ENCODE measurements around the gene GRAMD2A.

Gene GRAMD2A

DNA sequence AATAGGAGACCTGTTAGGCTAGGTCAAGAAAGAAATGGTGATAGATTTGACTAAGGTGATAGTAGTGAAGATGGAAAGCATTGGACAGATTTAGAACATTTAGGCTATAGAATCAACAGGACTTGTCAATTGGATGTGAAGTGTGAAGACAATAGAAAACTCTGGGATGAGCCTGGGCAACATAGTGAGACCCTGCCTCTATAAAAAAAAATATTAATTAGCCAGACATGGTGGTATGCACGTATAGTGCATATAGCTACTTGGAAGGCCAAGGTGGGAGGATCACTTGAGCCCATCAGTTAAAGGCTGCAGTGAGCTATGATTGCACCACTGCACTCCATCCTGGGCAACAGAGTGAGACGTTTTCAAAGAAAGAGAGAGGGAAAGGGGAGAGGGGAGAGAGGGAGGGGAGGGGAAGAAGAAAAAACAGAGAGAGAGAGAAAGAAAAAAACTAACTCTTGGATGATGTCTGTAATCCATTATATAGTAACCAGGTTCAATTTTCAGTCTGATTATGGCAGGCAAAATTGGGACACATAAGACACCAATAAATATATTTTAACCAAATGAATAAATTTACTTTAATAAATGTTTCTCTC lies 69.8 kb downstream of the GRAMD2A start:
- Histone ChIP-seq H3K9ac (ENCODE audit: low read depth in 1 of 2, low read length in 2 of 2) (no peak overlapping the region), H3K9me3 (ENCODE audit: control insufficient read depth in 1 of 2, low read length in 2 of 2) (no peaks in the 10 kb centered on the region), H3K4me1 (ENCODE audit: control insufficient read depth in 1 of 2, insufficient read depth in 2 of 2, low read length in 2 of 2) (no peaks in the 10 kb centered on the region), H3K27me3 (ENCODE audit: control insufficient read depth in 1 of 2, insufficient read depth in 2 of 2, low read length in 2 of 2) (no peaks in the 10 kb centered on the region), H3K27ac (ENCODE audit: low read depth, low read length) (no peak overlapping the region), H3K36me3 (ENCODE audit: control insufficient read depth in 1 of 2, insufficient read depth in 2 of 2, low read length in 2 of 2) (no peaks in the 10 kb centered on the region), H3K4me3 (ENCODE audit: low read depth in 1 of 2, low read length in 2 of 2) (no peak overlapping the region)

DNA sequence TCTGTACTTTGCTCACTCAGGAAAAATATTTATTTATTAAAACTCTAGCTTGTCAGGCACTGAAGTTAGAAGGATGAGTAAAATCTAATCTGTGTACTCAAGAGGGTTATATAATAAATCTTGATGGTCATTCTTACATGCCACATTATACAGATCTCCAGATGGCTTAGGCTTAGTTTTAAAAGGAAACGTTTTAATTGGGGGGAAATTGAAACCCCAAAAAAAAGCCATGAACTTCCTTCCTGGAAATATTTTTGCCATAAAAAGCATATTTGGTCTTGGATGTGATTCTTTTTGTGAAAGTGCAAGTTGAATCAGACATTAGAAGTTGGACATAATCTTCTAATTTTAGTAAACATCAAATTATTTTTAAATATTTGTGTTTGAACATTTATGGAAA lies 73.4 kb downstream of the GRAMD2A start:
- no peak overlapping the region for H3K4me3 ChIP-seq (ENCODE audit: low read depth in 1 of 2, low read length in 2 of 2)
- H3K27ac ChIP-seq (ENCODE audit: low read depth, low read length): no peak overlapping the region
- H3K27me3 ChIP-seq (ENCODE audit: control insufficient read depth in 1 of 2, insufficient read depth in 2 of 2, low read length in 2 of 2): no peaks in the 10 kb centered on the region
- peaks cover under 1% of the 10 kb centered on the region in 2 donors for H3K4me1 ChIP-seq (ENCODE audit: control insufficient read depth in 1 of 2, insufficient read depth in 2 of 2, low read length in 2 of 2)
- H3K9me3 ChIP-seq (ENCODE audit: control insufficient read depth in 1 of 2, low read length in 2 of 2): no peaks in the 10 kb centered on the region
- H3K36me3 ChIP-seq (ENCODE audit: control insufficient read depth in 1 of 2, insufficient read depth in 2 of 2, low read length in 2 of 2): no peaks in the 10 kb centered on the region
- no peak overlapping the region for H3K9ac ChIP-seq (ENCODE audit: low read depth in 1 of 2, low read length in 2 of 2)

DNA sequence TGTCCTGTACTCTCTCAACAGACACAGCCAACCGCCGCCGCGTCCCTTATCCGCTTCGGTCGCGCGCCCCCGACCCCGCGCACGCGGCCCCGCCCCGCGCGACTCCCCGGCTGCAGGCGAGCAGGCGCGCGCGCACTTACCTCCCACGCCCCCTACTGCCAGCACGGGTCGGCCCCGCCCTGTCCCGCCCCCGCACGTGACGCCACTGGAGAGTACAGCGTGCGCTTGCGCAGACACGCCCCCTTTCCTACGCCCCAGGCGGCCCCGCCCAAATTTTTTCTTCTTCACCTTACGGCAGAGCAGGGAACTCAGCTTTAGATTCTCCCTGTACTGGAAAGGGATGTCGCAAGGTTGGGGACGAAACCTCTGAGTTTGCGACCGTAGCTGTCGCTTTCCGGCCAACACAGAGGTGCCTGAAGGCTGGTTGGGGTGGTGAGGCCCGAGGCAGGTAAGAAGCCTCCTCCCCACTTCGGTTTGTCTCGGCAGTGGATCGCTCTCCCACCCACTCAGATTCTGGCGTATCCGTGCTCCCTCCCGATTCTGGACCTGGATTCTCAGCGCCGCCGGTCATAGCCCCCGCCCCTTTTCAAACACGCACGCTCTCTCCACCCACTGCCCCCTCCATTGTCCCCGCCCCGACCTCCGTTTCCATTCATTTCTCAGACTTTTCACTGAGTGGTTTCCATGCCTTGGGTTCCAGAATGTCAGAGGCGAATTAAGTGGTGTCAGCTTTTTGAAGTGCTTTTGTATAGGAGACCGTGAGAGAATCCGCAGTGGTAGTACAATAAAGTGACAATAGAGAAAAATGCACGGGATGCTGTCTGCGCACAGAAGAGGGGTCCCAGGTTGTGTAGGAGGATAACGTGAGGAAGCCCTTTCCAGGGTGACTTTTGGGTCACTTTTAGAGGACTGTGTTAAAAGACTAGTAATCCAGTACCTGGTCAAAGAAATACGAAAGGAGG lies 79.3 kb downstream of the GRAMD2A start, which contains the start of the genes MYO9A and SENP8:
TSS of gene MYO9A (minus strand) at position 134 of the 962 bp plus-strand sequence. CDS start 71,587 bp downstream, outside the sequence.
TSS of gene SENP8 (plus strand) at position 387 of the 962 bp plus-strand sequence. CDS start 21,221 bp downstream, outside the sequence.
- Histone ChIP-seq H3K4me1 (ENCODE audit: control insufficient read depth in 1 of 2, insufficient read depth in 2 of 2, low read length in 2 of 2) (peaks cover 12 to 16% of the 10 kb centered on the region in 2 donors), H3K9ac (ENCODE audit: low read depth in 1 of 2, low read length in 2 of 2) (peak within 1 kb of the TSS; percentile 88 to 98), H3K9me3 (ENCODE audit: control insufficient read depth in 1 of 2, low read length in 2 of 2) (no peaks in the 10 kb centered on the region), H3K27me3 (ENCODE audit: control insufficient read depth in 1 of 2, insufficient read depth in 2 of 2, low read length in 2 of 2) (no peaks in the 10 kb centered on the region), H3K4me3 (ENCODE audit: low read depth in 1 of 2, low read length in 2 of 2) (peak within 1 kb of the TSS; percentile 92 to 94), H3K27ac (ENCODE audit: low read depth, low read length) (peak within 1 kb of the TSS; percentile 98), H3K36me3 (ENCODE audit: control insufficient read depth in 1 of 2, insufficient read depth in 2 of 2, low read length in 2 of 2) (no peaks in the 10 kb centered on the region)

DNA sequence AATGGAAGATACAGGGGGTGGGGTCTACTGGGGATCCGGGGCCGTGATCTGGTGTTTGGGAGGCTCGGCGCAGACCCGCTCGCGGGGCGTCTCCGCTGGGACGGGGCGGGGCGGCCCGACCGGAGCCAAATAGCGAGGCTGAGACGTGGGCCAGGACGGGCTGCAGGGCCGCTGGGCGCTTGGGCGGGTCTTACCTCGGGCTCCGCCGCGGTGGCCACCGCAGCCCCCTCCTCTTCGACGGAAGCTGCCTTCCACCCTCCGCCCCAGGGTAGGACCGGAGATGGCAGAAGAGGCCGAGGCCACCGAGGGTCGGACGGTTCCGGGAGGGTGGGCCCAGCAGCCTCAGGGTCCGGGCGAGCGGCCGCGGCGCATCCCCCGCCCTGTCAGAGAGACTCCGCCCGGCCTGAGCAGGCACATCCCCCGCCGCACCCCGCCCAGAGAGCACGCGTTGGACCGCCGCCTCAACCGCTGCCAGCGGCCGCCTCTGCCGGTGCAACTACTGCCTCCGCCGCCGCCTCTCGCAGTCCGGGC lies 80.0 kb downstream of the GRAMD2A start:
- H3K4me1 ChIP-seq (ENCODE audit: control insufficient read depth in 1 of 2, insufficient read depth in 2 of 2, low read length in 2 of 2): peaks cover 12 to 16% of the 10 kb centered on the region in 2 donors

DNA sequence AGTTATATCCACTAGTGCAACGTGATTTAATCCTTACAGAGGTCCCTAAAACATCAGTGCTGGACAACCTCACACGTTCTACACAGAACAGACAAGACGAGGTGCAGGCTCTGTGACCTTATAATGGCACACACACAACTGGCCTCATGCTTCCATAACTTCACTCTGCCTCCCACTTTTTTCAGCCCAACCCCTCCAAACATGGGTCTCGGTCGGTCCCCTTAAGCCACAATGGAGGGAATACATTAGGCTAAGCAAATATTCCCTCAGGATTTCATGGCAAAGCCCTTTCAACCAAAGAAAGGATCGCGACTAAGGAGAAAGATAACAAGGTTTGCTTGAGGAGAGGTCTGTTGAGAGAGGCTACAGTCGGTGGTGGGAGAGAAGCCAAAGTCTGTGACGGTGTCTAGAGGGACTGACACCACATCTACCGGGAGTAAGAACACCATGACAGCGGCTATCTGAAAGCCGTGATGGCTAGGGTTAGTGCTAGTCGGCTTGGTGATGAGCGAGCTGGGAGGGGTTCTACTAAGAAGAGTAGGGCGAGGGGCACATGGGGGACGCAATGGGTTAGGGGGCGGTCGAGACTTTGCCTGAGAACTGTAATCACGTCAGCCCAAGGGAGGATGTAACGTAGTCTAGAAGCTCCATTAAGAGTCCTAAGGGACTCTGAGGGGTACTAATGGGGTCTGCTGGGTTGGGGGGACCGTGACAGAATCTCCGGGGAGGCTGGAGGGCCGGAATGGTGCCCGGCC lies 80.7 kb downstream of the GRAMD2A start:
- Histone ChIP-seq H3K9ac (ENCODE audit: low read depth in 1 of 2, low read length in 2 of 2) (peak overlapping the region; percentile 70 to 76), H3K27me3 (ENCODE audit: control insufficient read depth in 1 of 2, insufficient read depth in 2 of 2, low read length in 2 of 2) (no peaks in the 10 kb centered on the region), H3K4me1 (ENCODE audit: control insufficient read depth in 1 of 2, insufficient read depth in 2 of 2, low read length in 2 of 2) (peaks cover 12 to 16% of the 10 kb centered on the region in 2 donors), H3K27ac (ENCODE audit: low read depth, low read length) (peak overlapping the region; percentile 82), H3K36me3 (ENCODE audit: control insufficient read depth in 1 of 2, insufficient read depth in 2 of 2, low read length in 2 of 2) (no peaks in the 10 kb centered on the region), H3K4me3 (ENCODE audit: low read depth in 1 of 2, low read length in 2 of 2) (peak overlapping the region; percentile 92 to 94), H3K9me3 (ENCODE audit: control insufficient read depth in 1 of 2, low read length in 2 of 2) (no peaks in the 10 kb centered on the region)

More for the DNA sequence above, 80.0 kb downstream of the GRAMD2A start:
- peak overlapping the region; percentile 70 to 76 for H3K9ac ChIP-seq (ENCODE audit: low read depth in 1 of 2, low read length in 2 of 2)
- H3K36me3 ChIP-seq (ENCODE audit: control insufficient read depth in 1 of 2, insufficient read depth in 2 of 2, low read length in 2 of 2): no peaks in the 10 kb centered on the region
- H3K9me3 ChIP-seq (ENCODE audit: control insufficient read depth in 1 of 2, low read length in 2 of 2): no peaks in the 10 kb centered on the region
- H3K27me3 ChIP-seq (ENCODE audit: control insufficient read depth in 1 of 2, insufficient read depth in 2 of 2, low read length in 2 of 2): no peaks in the 10 kb centered on the region
- peak overlapping the region; percentile 82 for H3K27ac ChIP-seq (ENCODE audit: low read depth, low read length)
- peak overlapping the region; percentile 92 to 94 for H3K4me3 ChIP-seq (ENCODE audit: low read depth in 1 of 2, low read length in 2 of 2)

DNA sequence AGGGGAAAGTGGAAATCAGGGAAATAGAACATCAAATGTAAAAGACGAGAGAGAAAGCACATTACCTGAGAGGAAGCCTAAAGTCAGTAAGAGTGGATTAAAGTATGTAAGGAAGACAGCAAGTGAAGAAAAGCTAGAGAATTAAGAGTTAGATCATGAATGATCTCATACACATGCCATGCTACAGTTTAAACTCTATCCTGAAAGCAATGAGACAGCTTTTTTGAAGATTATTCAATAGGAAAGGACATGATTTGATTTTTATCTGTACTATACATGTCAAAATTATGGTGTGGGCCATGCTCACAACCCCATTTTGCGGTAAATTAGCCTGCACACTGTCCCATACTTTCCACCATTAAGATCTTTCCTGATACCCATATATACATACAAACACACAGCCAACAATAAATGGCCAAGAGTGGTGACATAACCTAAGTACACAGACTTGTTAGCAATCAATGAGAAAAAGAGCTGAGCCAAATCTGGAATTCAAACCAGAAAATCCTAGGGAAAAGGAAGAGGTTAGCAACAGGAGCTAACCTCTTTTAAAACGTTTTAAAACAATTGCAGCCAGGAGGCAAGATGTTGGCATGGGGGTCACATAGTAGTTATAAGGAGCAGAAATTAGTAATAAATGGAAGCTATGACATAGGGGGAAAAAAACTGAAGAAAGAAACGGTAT lies 84.1 kb downstream of the GRAMD2A start:
- Histone ChIP-seq H3K9me3 (ENCODE audit: control insufficient read depth in 1 of 2, low read length in 2 of 2) (no peaks in the 10 kb centered on the region), H3K36me3 (ENCODE audit: control insufficient read depth in 1 of 2, insufficient read depth in 2 of 2, low read length in 2 of 2) (no peaks in the 10 kb centered on the region), H3K4me3 (ENCODE audit: low read depth in 1 of 2, low read length in 2 of 2) (no peak overlapping the region), H3K4me1 (ENCODE audit: control insufficient read depth in 1 of 2, insufficient read depth in 2 of 2, low read length in 2 of 2) (peaks cover 7 to 9% of the 10 kb centered on the region in 2 donors), H3K27ac (ENCODE audit: low read depth, low read length) (no peak overlapping the region), H3K9ac (ENCODE audit: low read depth in 1 of 2, low read length in 2 of 2) (no peak overlapping the region), H3K27me3 (ENCODE audit: control insufficient read depth in 1 of 2, insufficient read depth in 2 of 2, low read length in 2 of 2) (no peaks in the 10 kb centered on the region)

DNA sequence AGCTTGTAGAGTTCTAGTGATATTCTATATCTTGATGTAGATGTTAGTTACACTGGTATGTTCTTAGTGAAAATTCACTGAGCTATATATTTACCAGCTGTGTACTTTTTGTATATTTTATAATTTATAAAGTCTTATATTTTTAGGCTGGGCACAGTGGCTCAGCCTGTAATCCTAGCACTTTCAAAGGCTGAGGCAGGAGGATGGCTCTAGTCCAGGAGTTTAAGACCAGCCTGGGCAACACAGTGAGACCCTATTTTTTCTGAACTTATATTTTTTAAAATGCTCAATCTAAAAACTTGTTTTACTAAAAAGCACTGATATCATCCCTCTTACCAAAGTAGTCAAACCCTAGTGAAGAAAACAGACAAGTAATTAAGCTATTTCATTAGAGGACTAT lies 84.8 kb downstream of the GRAMD2A start:
- no peak overlapping the region for H3K4me3 ChIP-seq (ENCODE audit: low read depth in 1 of 2, low read length in 2 of 2)
- no peak overlapping the region for H3K9ac ChIP-seq (ENCODE audit: low read depth in 1 of 2, low read length in 2 of 2)
- peaks cover 7 to 9% of the 10 kb centered on the region in 2 donors for H3K4me1 ChIP-seq (ENCODE audit: control insufficient read depth in 1 of 2, insufficient read depth in 2 of 2, low read length in 2 of 2)
- no peak overlapping the region for H3K27ac ChIP-seq (ENCODE audit: low read depth, low read length)
- H3K27me3 ChIP-seq (ENCODE audit: control insufficient read depth in 1 of 2, insufficient read depth in 2 of 2, low read length in 2 of 2): no peaks in the 10 kb centered on the region
- no peaks in the 10 kb centered on the region for H3K9me3 ChIP-seq (ENCODE audit: control insufficient read depth in 1 of 2, low read length in 2 of 2)
- H3K36me3 ChIP-seq (ENCODE audit: control insufficient read depth in 1 of 2, insufficient read depth in 2 of 2, low read length in 2 of 2): no peaks in the 10 kb centered on the region

DNA sequence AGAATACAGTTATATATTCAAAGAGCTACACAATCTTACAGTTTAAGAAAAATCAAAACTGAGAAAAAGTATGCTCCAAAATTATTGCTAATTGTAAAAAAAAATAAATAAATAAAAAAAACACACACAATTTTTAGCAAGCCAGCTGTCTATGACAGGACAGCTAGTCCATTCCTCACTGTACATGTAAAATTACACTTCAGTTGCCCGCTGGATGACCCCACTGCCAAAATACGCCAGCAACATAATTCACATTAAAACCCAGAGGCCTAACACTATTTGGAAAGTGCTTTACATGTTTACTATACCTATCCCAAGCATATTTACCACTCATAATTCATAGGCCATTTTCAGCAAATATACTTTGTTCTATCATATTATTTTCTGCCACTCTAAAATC lies 85.5 kb downstream of the GRAMD2A start:
- H3K9me3 ChIP-seq (ENCODE audit: control insufficient read depth in 1 of 2, low read length in 2 of 2): no peaks in the 10 kb centered on the region
- H3K4me3 ChIP-seq (ENCODE audit: low read depth in 1 of 2, low read length in 2 of 2): no peak overlapping the region
- no peak overlapping the region for H3K27ac ChIP-seq (ENCODE audit: low read depth, low read length)
- peaks cover 7 to 9% of the 10 kb centered on the region in 2 donors for H3K4me1 ChIP-seq (ENCODE audit: control insufficient read depth in 1 of 2, insufficient read depth in 2 of 2, low read length in 2 of 2)
- H3K27me3 ChIP-seq (ENCODE audit: control insufficient read depth in 1 of 2, insufficient read depth in 2 of 2, low read length in 2 of 2): no peaks in the 10 kb centered on the region
- no peaks in the 10 kb centered on the region for H3K36me3 ChIP-seq (ENCODE audit: control insufficient read depth in 1 of 2, insufficient read depth in 2 of 2, low read length in 2 of 2)
- H3K9ac ChIP-seq (ENCODE audit: low read depth in 1 of 2, low read length in 2 of 2): no peak overlapping the region

DNA sequence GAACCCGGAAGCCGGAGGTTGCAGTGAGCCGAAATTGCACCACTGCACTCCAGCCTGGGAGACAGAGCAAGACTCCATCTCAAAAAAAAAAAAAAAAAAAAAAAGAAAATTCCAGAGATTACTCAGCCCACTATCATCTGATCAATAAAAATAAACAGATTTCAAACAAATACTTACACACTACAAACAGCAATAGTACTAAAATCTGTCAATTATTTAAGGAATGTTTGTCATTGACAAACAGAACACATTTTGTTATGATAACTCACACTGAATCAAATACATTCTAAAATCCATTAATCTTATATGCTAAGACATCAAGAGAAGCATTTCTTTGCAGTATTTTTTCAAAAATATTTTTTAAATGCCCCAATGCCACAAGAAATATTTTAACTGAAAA lies 87.2 kb downstream of the GRAMD2A start:
- Histone ChIP-seq H3K27me3 (ENCODE audit: control insufficient read depth in 1 of 2, insufficient read depth in 2 of 2, low read length in 2 of 2) (no peaks in the 10 kb centered on the region), H3K9me3 (ENCODE audit: control insufficient read depth in 1 of 2, low read length in 2 of 2) (no peaks in the 10 kb centered on the region), H3K27ac (ENCODE audit: low read depth, low read length) (no peak overlapping the region), H3K4me1 (ENCODE audit: control insufficient read depth in 1 of 2, insufficient read depth in 2 of 2, low read length in 2 of 2) (no peaks in the 10 kb centered on the region), H3K36me3 (ENCODE audit: control insufficient read depth in 1 of 2, insufficient read depth in 2 of 2, low read length in 2 of 2) (no peaks in the 10 kb centered on the region), H3K9ac (ENCODE audit: low read depth in 1 of 2, low read length in 2 of 2) (no peak overlapping the region), H3K4me3 (ENCODE audit: low read depth in 1 of 2, low read length in 2 of 2) (no peak overlapping the region)

Measured in duodenal mucosa (tissue), 2 donors.